ENCODE measurements around the gene RREB1. TPM values are rescaled to one million over a fixed set of nuclear protein-coding genes. Genes with fewer than 3 reads are reported as not detected.

Gene RREB1
- total RNA-seq, 1 donor from 2014 or later: 15.9 TPM

DNA sequence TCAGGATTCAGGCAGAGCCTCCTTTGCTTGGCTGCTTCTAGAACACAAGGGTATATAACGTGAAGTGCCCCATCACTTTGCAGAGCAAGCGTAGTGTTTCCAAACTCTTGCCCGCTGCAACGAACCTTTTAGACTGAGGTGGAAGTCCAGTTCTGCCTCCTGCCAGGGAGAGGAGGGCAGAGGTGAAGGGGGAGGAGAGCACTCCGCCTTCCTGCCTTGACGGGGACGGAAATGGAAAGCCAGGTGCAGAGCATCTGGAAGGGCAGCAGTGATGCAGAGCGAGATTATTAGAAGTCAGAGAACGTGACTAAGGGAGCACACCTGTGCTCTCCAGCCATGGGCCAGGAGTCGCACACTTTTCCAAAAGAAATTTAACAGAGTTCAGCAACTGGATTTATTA is 63.4 kb downstream of the RREB1 start:
- no peak overlapping the region for H3K4me3 ChIP-seq (ENCODE audit: low read depth, low read length)
- no peak for DNase-seq (ENCODE audit: low read depth)
- TF ChIP-seq, protein P1, sequence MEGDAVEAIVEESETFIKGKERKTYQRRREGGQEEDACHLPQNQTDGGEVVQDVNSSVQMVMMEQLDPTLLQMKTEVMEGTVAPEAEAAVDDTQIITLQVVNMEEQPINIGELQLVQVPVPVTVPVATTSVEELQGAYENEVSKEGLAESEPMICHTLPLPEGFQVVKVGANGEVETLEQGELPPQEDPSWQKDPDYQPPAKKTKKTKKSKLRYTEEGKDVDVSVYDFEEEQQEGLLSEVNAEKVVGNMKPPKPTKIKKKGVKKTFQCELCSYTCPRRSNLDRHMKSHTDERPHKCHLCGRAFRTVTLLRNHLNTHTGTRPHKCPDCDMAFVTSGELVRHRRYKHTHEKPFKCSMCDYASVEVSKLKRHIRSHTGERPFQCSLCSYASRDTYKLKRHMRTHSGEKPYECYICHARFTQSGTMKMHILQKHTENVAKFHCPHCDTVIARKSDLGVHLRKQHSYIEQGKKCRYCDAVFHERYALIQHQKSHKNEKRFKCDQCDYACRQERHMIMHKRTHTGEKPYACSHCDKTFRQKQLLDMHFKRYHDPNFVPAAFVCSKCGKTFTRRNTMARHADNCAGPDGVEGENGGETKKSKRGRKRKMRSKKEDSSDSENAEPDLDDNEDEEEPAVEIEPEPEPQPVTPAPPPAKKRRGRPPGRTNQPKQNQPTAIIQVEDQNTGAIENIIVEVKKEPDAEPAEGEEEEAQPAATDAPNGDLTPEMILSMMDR (conservative IDR thresholded peaks at IDR 0.05; ENCODE audit: low read depth, low read length): no peak

DNA sequence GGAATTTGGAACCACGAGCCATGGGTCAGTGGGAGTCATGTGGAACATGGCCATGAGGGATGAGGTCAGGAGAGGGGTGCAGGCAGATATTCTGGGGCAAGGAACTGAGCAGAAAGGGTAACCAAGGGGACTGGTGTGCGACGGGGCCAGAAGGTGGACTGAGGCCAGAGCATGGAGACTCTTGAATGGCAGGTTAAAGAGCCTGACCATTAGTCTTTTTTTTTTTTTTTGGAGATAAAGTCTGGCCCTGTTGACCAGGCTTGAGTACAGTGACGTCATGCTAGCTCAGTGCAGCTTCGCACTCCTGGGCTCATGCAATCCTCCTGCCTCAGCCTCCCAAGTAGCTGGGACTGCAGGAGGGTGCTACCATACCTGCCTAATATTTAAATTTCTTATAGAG is 64.0 kb downstream of the RREB1 start:
- H3K4me3 ChIP-seq (ENCODE audit: low read depth, low read length): no peak overlapping the region
- DNase-seq (ENCODE audit: low read depth): no peak
- TF ChIP-seq, protein P1 (conservative IDR thresholded peaks at IDR 0.05; ENCODE audit: low read depth, low read length): no peak

DNA sequence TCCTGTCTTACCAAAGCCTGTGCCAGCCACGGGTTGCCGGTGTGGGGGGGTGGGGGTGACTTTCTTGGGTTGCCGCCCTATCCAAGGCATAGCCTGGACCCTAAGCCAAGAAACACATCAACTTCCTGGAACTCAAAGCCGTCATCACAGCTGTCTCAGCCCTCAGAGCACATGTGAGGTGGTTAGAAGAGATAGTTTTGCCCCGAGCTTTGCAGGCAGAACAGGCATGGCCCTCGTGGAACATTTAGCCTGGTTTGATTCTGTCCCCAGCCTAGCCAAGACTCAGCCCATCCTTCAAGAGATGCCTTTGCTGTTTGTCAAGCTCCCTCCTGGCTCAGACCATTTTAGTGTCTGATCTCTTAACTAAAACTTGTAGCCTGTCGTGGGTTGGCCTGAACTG is 64.9 kb downstream of the RREB1 start:
- DNase-seq (ENCODE audit: low read depth): no peak
- no peak overlapping the region for H3K4me3 ChIP-seq (ENCODE audit: low read depth, low read length)
- TF ChIP-seq, protein P1 (conservative IDR thresholded peaks at IDR 0.05; ENCODE audit: low read depth, low read length): no peak

DNA sequence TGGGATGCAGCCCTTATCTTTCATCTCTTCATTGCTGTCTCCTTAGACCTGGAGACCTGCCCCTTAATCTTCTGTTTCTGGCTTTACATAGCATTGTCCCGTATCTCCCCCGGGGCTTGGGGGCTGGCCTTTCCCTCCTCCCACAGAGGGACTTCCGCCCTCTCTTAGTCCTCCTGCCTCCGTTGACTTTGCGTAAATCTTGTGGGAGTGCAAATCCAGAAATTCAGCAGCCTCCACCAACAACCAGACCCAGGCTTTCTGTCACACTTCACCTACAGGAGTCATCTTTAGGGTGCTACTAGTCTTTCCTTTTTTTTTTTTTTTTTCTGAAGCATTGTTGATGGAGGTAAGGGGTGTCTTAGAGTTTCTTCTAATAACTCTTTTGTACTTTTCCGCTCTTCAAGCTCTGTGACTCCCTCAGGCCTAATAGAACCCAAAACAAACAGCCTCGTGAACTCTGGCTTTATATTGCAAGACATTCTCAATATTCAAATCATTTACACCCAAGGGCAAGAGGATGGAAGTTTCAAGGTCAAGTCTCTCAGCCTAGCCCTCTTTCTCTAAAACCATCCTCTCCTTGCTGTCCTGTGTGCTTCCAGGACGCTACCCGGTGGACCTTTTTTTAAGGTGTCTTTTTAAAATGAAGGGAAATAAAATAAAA is 66.2 kb downstream of the RREB1 start:
- no peak overlapping the region for H3K4me3 ChIP-seq (ENCODE audit: low read depth, low read length)
- TF ChIP-seq, protein P1 (conservative IDR thresholded peaks at IDR 0.05; ENCODE audit: low read depth, low read length): no peak
- no peak for DNase-seq (ENCODE audit: low read depth)

DNA sequence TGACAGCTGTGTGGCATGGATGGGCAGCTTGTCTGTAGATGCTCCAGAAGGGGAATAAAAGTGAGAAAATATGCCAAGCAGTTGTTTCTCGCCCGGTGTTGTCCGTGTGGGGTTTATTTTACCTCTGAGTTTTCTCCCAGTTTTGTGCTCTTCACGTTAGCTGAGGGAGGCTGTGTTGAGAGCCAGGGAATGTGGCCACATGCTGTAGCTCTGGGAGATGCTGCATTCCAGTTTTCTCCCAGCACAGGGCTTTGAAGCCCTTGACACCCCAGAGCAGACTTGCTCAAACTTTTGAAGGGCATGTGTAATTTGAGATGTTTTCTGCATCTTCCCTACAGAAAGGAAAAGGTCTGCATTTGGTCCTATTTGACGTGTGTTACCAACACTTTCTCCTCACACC is 67.7 kb downstream of the RREB1 start:
- H3K4me3 ChIP-seq (ENCODE audit: low read depth, low read length): no peak overlapping the region
- TF ChIP-seq, protein P1 (conservative IDR thresholded peaks at IDR 0.05; ENCODE audit: low read depth, low read length): no peak
- DNase-seq (ENCODE audit: low read depth): no peak

DNA sequence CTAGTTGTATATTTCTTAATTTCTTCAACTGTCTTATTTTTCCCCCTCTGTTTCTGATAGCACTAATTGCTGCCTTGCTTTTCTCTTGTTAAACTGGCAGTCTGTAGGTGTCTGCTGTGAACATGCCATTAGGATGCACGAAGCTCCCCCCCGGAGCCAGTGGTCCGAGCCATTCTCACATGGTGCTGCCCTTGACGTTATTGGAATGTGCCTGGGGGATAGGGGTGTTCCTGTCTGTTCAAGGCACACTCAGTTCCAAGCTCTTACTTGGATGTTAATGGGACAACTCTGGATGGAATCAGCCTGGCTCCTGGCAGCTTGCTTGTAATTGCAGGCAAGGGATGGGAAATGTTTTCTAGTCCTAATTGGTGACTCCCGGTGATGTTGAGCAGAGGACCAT is 68.4 kb downstream of the RREB1 start:
- no peak overlapping the region for H3K4me3 ChIP-seq (ENCODE audit: low read depth, low read length)
- TF ChIP-seq, protein P1 (conservative IDR thresholded peaks at IDR 0.05; ENCODE audit: low read depth, low read length): no peak
- DNase-seq (ENCODE audit: low read depth): no peak

DNA sequence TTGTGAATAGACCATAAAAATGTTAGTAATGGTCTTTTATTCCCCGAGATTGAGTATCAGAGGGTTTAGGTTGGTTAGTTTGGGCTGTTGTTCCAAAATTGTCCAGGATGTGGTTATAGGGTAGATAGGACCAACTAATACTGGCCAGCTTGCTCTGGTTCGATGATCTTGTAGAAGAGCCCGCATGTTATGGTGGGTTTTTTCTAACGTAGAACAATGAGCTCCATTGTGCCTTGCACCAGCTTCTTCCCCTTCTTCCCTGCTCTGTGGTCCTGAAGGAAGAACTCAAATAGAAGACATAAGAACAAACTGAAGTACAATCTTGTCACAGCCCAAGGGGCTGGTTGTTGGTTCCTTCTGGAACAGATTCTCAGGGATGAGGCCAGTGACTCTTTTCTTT is 70.5 kb downstream of the RREB1 start:
- TF ChIP-seq, protein P1 (conservative IDR thresholded peaks at IDR 0.05; ENCODE audit: low read depth, low read length): no peak
- no peak overlapping the region for H3K4me3 ChIP-seq (ENCODE audit: low read depth, low read length)
- no peak for DNase-seq (ENCODE audit: low read depth)
